B cell (primary cell): ENCODE measurements around the gene TSC22D1. TPM values are rescaled to one million over a fixed set of nuclear protein-coding genes. Genes with fewer than 3 reads are reported as not detected.

Experiments used
- ATAC-seq: fragments of 200-7000 bp; cut with Tn5 transposase; one replicate; pipeline ENCODE4 v1.10.0; 2021; ENCODE audit warnings: low read depth, mild to moderate bottlenecking, moderate number of reproducible peaks, moderate library complexity
- CTCF ChIA-PET: fragments of 350-600 bp; sonication (Branson Sonifier 250); formaldehyde crosslinking; loops from one replicate; lab custom pipeline; 2021; ENCODE audit warnings: antibody characterized with exemption, inconsistent platforms; lab: Charles Lee
- POLR2A ChIA-PET: fragments of 350-600 bp; sonication (Branson Sonifier 250); formaldehyde crosslinking; loops from one replicate; lab custom pipeline; 2021; ENCODE audit warnings: antibody characterized with exemption; lab: Charles Lee
- DNase-seq: peaks from one replicate; pipeline ENCODE4 v3.0.0; 2013
- H2AFZ ChIP-seq: 2 replicates; pipeline ENCODE4 v1.6.1; 2012; ENCODE audit warnings: mild to moderate bottlenecking, low read depth, low read length; ENCODE audit not compliant: insufficient read depth, poor library complexity, severe bottlenecking
- H3K27ac ChIP-seq, 2 donors: 1 replicate in 1 of 2; 2 replicates in 1 of 2; pipeline ENCODE4 v1.5.1; 2012 to 2013; ENCODE audit warnings: low read length in 2 of 2, mild to moderate bottlenecking in 2 of 2, moderate library complexity in 1 of 2
- H3K27me3 ChIP-seq, 4 experiments: fragments of 200-600 bp in 1 of 4; sonication (generic) in 1 of 4; replicated peaks in 1 of 4; 1 replicate in 2 of 4; 2 replicates in 2 of 4; pipeline versions ENCODE4 v1.6.1 to v1.7.0; 2013 to 2016; ENCODE audit warnings: low read length in 3 of 4, mild to moderate bottlenecking in 2 of 4, mixed read lengths in 1 of 4, moderate library complexity in 1 of 4; ENCODE audit not compliant: insufficient read depth in 4 of 4, control insufficient read depth in 3 of 4; ENCODE audit errors: control extremely low read depth in 1 of 4
- H3K36me3 ChIP-seq, 2 experiments: replicated peaks in 1 of 2; 1 replicate in 1 of 2; 2 replicates in 1 of 2; pipeline versions ENCODE4 v1.6.1 to v1.7.1; 2013; ENCODE audit warnings: low read length in 1 of 2; ENCODE audit not compliant: insufficient read depth in 2 of 2, control insufficient read depth in 1 of 2; ENCODE audit errors: control extremely low read depth in 1 of 2, extremely low read depth in 1 of 2
- H3K4me1 ChIP-seq, 2 donors: fragments of 200-600 bp in 1 of 2; sonication (generic) in 1 of 2; 1 replicate in 1 of 2; 2 replicates in 1 of 2; pipeline versions ENCODE4 v1.5.1 to v1.6.1; 2013 to 2017; ENCODE audit warnings: low read length in 2 of 2; ENCODE audit not compliant: control insufficient read depth in 2 of 2, insufficient read depth in 2 of 2
- H3K4me2 ChIP-seq: replicated peaks from 2 replicates; pipeline ENCODE3; 2012; ENCODE audit warnings: mild to moderate bottlenecking, low read depth, low read length; ENCODE audit not compliant: poor library complexity, severe bottlenecking
- H3K4me3 ChIP-seq, 5 experiments: fragments of 200-600 bp in 1 of 5; sonication (generic) in 1 of 5; 1 replicate in 3 of 5; 2 replicates in 2 of 5; pipeline versions ENCODE4 v1.5.1 to v1.7.0; 2011 to 2016; ENCODE audit warnings: low read length in 4 of 5, mild to moderate bottlenecking in 4 of 5, low read depth in 2 of 5, control low read depth in 1 of 5, moderate library complexity in 1 of 5; ENCODE audit not compliant: insufficient read depth in 1 of 5; ENCODE audit errors: control extremely low read depth in 1 of 5, extremely low read depth in 1 of 5
- H3K79me2 ChIP-seq: fragments of 200-600 bp; sonication (generic); one replicate; pipeline ENCODE4 v1.6.0; 2016; ENCODE audit warnings: low read length; ENCODE audit not compliant: control insufficient read depth, insufficient read depth
- H3K9ac ChIP-seq: fragments of 200-600 bp; sonication (generic); 2 replicates; pipeline ENCODE4 v1.6.1; 2017; ENCODE audit warnings: mild to moderate bottlenecking, low read length, moderate library complexity
- H3K9me3 ChIP-seq, 3 donors: one replicate each; pipeline versions ENCODE4 v1.6.1 to v1.7.1; 2013; ENCODE audit warnings: low read length in 2 of 3; ENCODE audit not compliant: control insufficient read depth in 2 of 3, insufficient read depth in 1 of 3; ENCODE audit errors: control extremely low read depth in 1 of 3
- H4K20me1 ChIP-seq: 2 replicates; pipeline ENCODE4 v1.6.0; 2012; ENCODE audit warnings: mild to moderate bottlenecking, low read length; ENCODE audit not compliant: insufficient read depth, control insufficient read depth, poor library complexity, severe bottlenecking
- H3K27ac Mint-ChIP-seq: one replicate; pipeline ENCODE4 v1.8.0; 2021; ENCODE audit warnings: mixed read lengths
- H3K27me3 Mint-ChIP-seq: one replicate; pipeline ENCODE4 v1.8.0; 2021; ENCODE audit warnings: mixed read lengths
- H3K4me1 Mint-ChIP-seq: one replicate; pipeline ENCODE4 v1.8.0; 2021; ENCODE audit warnings: mixed read lengths
- H3K4me3 Mint-ChIP-seq: one replicate; pipeline ENCODE4 v1.8.0; 2021; ENCODE audit warnings: mixed read lengths
- H3K9me3 Mint-ChIP-seq: one replicate; pipeline ENCODE4 v1.8.0; 2022; ENCODE audit warnings: mixed read lengths; ENCODE audit not compliant: insufficient read depth
- CTCF ChIP-seq: fragments of 200-600 bp; IDR thresholded peaks from one replicate; pipeline ENCODE4 v1.8.0; 2022; ENCODE audit warnings: antibody characterized with exemption, mild to moderate bottlenecking
- EZH2 ChIP-seq: IDR thresholded peaks from 2 replicates; pipeline ENCODE4 v1.6.1; 2012; ENCODE audit warnings: borderline replicate concordance, low read depth, mild to moderate bottlenecking, moderate library complexity, low read length; ENCODE audit not compliant: insufficient read depth, poor library complexity, severe bottlenecking
- WGBS: methylation state at CpG from one replicate; pipeline ENCODE4 v1.1.5; 2013; ENCODE audit warnings: missing lambda C conversion rate; ENCODE audit not compliant: insufficient coverage; 5-methylcytosine and 5-hydroxymethylcytosine counted together
- intact Hi-C: fragments of 100-400 bp; cut with micrococcal nuclease; formaldehyde crosslinking; loops from one replicate; pipeline ENCODE4 v1.10.0; 2022
- polyA plus RNA-seq: library from polyadenylated mRNA; depleted of rRNA; stranded (reverse); fragments of >200 nt; gene quantifications from 2 replicates; pipeline ENCODE4 v1.2.3, GENCODE V29; 2012
- total RNA-seq, 2 donors: library from RNA; stranded (reverse); fragments of 120-200 nt in 1 of 2; gene quantifications; 1 replicate in 1 of 2; 2 replicates in 1 of 2; pipeline versions ENCODE4 v1.2.3 to v1.2.4, GENCODE V29; 2013 to 2022

TSC22D1 gene
- total and polyA plus RNA-seq, 2 donors (not counting 1 experiment from before 2014, with no cell fraction given): 7.0 to 36.6 TPM

- DNase-seq (no peak), ATAC-seq (no peak)
- intact Hi-C loops: no loop called here
- H3K27me3 Mint-ChIP-seq: peaks cover 33% of the 10 kb centered on the region
- H3K4me1 ChIP-seq: no peaks in the 10 kb centered on the region
- ChIA-PET POLR2A (no interaction called here), CTCF (interaction anchor here (1.3 kb wide), 1 partner anchor 217 kb away, joined by 3 read pairs; no protein-coding TSS in a partner anchor)
- H3K4me3 ChIP-seq: no peak overlapping the region
- H3K9ac ChIP-seq: no peak overlapping the region
- H3K27me3 ChIP-seq: peaks cover 0 to 2% (median 0%) of the 10 kb centered on the region in 4 experiments
- no peaks in the 10 kb centered on the region for H4K20me1 ChIP-seq
- H3K4me2 ChIP-seq: no peak overlapping the region
- H3K9me3 Mint-ChIP-seq: no peaks in the 10 kb centered on the region
- no peak overlapping the region for H3K4me3 Mint-ChIP-seq
- H3K27ac Mint-ChIP-seq: no peak overlapping the region
- WGBS: 90% methylated on average over 7 of the region's 7 CpGs
- TF ChIP-seq CTCF (no peak), EZH2 (no peak)
- H3K4me1 Mint-ChIP-seq: no peaks in the 10 kb centered on the region
- H2AFZ ChIP-seq: no peak overlapping the region
- H3K27ac ChIP-seq: no peak overlapping the region
- no peaks in the 10 kb centered on the region for H3K79me2 ChIP-seq
- no peaks in the 10 kb centered on the region for H3K9me3 ChIP-seq
- no peaks in the 10 kb centered on the region for H3K36me3 ChIP-seq
Measured at GRCh38 chr13:44407891-44408290, 168.2 kb downstream of the TSC22D1 start.

GRCh38 chr13:44407379-44407778 lies 168.8 kb downstream of the TSC22D1 start:
- H3K27ac Mint-ChIP-seq: no peak overlapping the region
- CTCF ChIA-PET: interaction anchor here (0.7 kb wide), 1 partner anchor 31 kb away, joined by 3 read pairs; no protein-coding TSS in a partner anchor

More at GRCh38 chr13:44407379-44407778, 168.8 kb downstream of the TSC22D1 start:
- no peaks in the 10 kb centered on the region for H3K9me3 ChIP-seq
- peaks cover 0 to 2% (median 0%) of the 10 kb centered on the region in 4 experiments for H3K27me3 ChIP-seq
- no peaks in the 10 kb centered on the region for H3K9me3 Mint-ChIP-seq
- H3K27me3 Mint-ChIP-seq: peaks cover 31% of the 10 kb centered on the region
- TF ChIP-seq EZH2 (no peak), CTCF (no peak)
- H3K79me2 ChIP-seq: no peaks in the 10 kb centered on the region
- no peak overlapping the region for H3K4me3 Mint-ChIP-seq
- 88% methylated on average over 2 of the region's 3 CpGs for whole genome bisulfite sequencing
- DNase-seq (no peak), ATAC-seq (no peak)
- no peak overlapping the region for H3K4me3 ChIP-seq
- POLR2A ChIA-PET: no interaction called here
- H4K20me1 ChIP-seq: no peaks in the 10 kb centered on the region
- intact Hi-C loops: no loop called here
- no peaks in the 10 kb centered on the region for H3K4me1 ChIP-seq
- no peaks in the 10 kb centered on the region for H3K36me3 ChIP-seq
- H3K4me1 Mint-ChIP-seq: no peaks in the 10 kb centered on the region
- H3K27ac ChIP-seq: no peak overlapping the region
- no peak overlapping the region for H3K9ac ChIP-seq
- no peak overlapping the region for H2AFZ ChIP-seq
- H3K4me2 ChIP-seq: no peak overlapping the region
